Daoy (cell line): ENCODE measurements around the gene ISG20L2. TPM values are rescaled to one million over a fixed set of nuclear protein-coding genes. Genes with fewer than 3 reads are reported as not detected.

Source experiments
- DNase-seq: peaks from one replicate; pipeline ENCODE4 v3.0.0-alpha.2; 2015; ENCODE audit warnings: low read depth
- total RNA-seq: library from RNA; depleted of rRNA; stranded (reverse); fragments of >200 nt; shearing (Covaris generic); gene quantifications from 2 replicates; pipeline ENCODE4 v1.2.3, GENCODE V29; 2014

The ISG20L2 gene
- total RNA-seq, 1 experiment from 2014 or later: 31.7 TPM

DNA sequence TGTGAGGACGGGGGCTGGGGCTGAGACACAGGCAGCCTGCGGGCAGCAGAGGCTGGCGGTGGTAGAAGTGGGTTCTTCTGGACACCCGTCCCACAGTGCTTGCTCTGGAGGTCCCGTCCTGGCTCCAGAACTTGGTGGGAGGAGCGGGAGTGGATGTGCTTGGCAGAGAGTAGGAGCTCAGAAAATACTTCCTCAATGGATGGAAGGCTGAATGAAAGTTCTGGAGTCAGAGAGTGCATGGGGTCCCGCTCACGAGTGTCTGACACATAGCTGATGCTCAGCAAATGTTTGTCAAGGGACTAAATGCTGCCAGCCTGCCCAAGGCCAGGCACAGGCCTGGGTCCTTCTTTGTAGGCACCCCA is 37.9 kb downstream of the ISG20L2 start:
- no peak for DNase-seq

- DNase-seq: peak; percentile 38
Measured at GRCh38 chr1:156689953-156690674, 38.5 kb downstream of the ISG20L2 start.

DNA sequence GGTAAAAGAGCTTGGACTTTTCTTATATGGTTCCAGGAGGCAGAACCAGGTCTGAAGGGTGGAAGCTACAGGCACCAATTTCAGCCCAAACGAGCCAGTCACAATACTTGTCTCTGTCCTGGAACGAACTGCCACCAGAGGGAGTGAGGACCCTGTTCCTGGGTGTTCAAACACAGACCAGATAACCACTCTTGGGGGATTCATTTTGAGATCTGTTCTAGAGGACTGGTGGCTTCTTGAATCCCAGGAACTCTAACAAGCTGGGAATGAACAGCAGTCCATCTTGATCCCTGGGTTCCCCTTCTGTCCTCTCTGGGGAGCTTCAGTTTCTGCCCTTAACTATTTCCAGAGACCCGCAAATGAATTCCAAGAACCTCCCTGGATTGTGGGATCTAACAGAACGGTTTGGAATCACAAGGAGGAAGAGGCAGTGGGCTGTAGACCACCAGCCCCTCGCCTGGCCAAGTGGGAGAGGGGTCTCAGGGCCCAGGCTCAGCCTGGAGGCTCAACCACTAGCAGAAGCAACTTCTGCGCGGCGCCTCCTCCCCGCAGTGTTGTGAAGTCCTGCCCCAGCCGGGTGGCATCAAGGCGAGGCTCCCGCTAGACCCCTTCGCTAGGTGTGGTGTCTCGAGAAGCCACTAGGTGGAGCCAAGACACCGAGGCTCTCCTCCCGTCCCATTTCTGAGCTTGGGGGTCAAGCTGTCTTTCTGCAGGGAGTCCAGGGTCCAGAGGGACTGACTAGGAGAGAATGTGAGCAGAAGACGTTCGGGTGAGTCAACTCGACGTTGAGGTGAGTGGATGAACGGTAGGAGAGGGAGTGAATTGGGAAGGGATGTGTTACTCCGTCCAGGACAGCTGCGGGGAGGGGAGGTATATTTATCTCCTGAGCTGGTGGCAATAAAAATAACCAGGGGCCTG is 39.3 kb downstream of the ISG20L2 start:
- DNase-seq: peak; percentile 90

DNA sequence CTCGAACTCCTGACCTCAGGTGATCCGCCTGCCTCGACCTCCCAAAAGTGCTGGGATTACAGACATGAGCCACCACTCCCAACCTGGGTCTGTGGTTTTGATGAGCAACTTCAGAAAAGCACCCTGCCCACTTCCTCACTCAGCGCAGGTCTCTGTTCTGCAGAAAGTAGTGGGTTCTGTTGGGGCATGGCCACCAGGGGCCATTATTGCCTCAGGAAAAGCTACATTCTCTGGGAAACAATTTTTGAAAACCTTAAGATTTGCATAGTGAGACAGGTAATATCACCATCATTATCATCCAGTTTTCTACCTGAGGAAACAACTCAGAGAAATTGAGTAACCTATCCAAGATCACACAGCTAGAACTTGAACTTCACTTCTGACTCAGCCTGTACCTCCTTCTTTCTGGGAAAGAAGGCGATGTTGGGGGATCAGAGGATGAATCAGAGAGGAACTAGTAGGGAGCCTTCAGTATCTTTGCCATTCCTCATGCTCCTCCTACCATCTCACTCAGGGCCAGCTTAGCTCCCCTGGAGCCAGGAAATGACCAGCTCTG is 44.3 kb downstream of the ISG20L2 start:
- DNase-seq: peak; percentile 72

DNA sequence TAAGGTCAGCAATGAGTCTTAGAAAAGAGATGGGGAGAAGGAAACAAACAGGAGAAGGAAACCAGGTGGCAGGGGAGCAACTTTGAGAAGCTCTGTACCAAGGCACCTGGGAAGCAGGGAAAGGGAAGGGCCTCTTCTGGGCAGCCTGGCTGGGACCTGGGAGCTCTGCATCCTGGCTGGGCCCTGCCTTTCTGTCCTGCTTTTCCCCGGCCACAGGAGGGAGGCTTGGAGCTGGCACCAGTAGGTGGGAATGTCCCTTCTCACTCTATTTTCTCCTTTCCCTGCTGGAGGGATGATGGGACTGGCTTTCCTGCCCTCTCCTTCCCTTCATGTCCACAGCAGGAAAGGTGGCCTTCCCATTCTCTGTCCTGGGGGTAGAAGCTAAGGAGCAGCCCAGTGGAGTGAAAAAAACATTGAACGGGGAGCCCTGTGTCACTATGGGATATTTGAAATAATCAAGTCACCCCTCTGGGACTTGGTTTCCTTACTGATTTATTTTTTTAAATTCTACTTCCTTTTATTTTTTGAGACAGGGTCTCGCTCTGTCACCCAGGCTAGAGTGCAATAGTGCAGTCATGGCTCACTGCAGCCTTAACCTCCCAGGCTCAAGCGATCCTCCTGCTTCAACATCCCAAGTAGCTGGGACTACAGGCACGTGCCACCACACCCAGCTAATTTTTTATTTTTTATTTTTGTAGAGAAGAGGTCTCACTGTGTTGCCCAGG is 46.2 kb downstream of the ISG20L2 start:
- no peak for DNase-seq

GRCh38 chr1:156681196-156681960 is 47.2 kb downstream of the ISG20L2 start:
- DNase-seq: no peak

DNA sequence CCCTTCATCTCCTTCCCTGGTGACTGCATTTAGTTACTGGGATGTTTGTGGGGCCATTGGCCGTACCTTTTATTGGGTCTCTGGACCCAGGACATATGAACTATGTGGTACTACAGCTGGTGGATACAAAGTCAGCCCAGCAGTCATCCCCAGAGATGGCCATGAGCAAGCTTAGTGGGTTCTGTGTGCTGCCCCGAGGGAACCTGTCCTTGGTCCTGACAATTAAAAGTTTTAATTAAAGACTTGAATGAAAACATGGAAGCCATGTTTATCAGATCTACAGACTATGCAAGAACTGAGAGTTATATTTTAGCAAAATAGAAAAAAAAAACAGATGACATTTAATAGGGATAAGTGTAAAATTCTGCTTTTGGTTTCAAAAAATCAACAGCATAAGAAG is 48.5 kb downstream of the ISG20L2 start:
- DNase-seq: no peak

DNA sequence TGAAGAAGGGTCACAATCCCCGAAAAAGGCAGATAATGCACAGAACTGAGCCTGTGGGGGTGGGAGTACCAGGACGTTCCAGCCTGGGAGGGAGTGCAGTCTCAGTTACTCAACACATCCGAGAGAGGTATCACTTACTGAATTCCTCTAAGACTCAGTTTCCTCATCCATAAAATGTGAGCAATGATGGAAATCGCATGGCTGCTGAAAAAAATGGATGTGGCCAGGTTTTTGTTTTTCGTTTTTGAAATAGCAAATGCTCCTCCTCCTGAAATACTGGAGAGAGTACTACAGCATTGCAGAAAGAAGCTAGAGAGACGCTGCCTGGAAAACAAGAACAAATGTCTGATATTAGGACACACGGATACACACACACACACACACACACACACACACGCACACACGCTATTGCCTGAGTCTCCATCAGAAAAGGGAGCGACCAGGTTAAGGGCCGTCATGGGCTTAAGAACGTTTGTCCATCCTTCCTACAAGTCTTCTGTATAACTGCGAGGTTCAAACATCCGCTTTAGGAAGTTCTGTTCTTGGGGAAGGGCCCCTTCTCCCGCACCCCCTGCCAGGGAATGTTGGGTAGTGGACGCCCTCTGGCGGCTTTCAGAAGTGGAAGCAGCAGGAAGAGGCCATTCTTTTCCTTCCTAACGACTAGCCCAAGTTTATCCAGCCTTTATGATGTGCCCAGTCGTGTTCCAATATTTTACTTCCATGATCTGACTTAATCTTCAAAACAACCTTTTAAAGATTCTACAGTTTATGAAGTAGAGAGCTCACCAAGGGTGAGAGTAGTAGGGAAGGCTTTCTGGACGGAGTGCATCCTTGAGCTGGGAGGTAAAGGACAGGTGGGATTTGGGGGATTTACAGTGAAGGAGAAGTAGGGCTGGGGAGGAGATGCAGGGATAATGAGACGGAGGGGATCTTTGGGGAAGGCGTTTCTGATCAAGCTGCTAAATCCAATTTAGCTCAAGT is 50.7 kb downstream of the ISG20L2 start:
- DNase-seq: peak; percentile 84

DNA sequence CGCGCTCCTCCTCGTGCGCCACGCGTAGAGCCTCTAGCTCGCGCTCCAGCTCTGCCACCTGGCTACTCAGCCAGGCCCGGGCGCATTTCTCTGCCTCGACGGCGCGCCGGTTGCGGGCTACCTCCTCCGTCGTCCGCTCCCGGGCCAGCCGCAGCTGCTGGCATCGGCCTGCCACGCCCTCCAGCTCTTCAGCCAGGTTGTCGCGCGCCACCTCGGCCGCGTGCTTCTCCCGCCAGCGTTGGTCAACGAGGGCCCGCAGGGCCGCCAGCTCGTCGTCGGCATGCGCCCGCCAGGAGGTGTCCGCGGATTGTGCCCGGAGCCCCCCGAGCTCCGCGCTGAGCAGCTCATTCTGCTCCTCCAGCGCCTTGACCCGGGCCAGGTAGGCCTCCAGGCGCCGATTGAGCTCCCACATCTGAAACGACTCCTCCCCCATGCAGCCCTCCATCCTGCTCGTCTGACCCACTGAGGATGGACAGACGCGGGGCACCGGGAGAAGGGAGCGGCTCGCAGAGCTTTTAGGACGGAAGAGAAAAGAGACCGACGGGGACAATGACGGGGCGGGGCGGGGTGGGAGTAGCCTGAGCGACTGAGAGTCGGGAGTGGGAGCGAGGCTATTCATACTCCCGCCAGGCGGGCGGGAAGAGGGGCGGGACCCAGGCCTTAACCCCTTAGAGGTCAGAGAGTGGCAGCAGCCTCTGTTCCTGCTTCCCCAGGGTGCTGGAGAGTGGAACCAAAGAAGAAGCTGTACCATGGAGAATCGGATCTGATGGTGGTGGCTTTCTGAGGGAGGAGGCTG is 51.5 kb downstream of the ISG20L2 start, which contains the start of gene NES:
Gene NES, minus strand, starts transcription at position 588 of the 796 bp plus-strand sequence. Its CDS starts 143 bp downstream, at position 445.
- no peak for DNase-seq

GRCh38 chr1:156676114-156676819 is 52.3 kb downstream of the ISG20L2 start:
- no peak for DNase-seq

DNA sequence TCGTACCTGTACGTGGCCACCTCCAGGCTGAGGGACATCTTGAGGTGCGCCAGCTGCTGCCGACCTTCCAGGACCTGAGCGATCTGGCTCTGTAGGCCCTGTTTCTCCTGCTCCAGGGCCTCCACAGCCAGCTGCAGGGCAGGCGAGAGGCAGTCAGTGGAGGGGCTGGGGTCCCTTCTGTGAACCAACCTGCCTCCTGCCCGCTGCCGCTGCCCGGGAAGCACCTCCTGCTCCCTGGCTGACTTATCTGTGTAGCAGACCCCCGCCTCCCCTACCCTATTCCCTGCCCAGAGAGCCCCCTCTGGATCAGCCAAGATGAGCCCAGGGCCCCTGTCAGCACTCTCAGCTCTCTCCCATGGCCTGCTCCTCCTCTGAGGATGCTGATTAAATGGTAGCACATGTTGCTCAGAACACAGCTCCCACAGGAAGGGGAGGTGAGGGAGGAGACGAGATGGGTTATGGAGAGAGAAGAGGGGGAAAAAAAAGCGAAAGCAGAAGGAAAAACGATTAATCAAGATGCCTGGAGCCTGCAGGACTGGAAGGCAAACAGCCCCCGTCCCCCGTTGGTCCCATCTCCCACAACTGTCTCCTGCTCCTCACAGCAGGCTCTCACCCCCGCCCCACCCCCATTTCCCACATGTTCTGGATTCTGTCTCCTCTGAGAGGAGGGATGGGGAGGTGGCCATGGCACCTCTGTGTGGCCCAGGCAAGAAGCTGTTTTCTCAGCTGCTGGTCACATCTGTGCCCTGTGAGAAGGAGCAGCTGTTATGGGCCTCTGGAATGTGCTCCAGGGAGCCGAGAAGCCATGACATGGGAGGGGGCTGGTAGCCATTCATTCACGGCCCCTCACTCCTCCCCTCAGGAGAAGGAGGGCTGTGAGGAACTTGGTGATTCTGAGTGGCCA is 53.1 kb downstream of the ISG20L2 start:
- DNase-seq: no peak

GRCh38 chr1:156673387-156674121 is 55.0 kb downstream of the ISG20L2 start:
- peak; percentile 76 for DNase-seq
